T1000 (cell line): Measurements from ENCODE around the gene ZDHHC18.
"Not testable (repeated sequence)": the region's sequence is repeated elsewhere in the genome, so short reads cannot be mapped to it uniquely, and the experiment has no call there.

Source experiments
- DNase-seq: peaks from one replicate; lab custom pipeline; 2025; ENCODE audit warnings: mixed read lengths; lab: John Stamatoyannopoulos, UW

Gene ZDHHC18

DNA sequence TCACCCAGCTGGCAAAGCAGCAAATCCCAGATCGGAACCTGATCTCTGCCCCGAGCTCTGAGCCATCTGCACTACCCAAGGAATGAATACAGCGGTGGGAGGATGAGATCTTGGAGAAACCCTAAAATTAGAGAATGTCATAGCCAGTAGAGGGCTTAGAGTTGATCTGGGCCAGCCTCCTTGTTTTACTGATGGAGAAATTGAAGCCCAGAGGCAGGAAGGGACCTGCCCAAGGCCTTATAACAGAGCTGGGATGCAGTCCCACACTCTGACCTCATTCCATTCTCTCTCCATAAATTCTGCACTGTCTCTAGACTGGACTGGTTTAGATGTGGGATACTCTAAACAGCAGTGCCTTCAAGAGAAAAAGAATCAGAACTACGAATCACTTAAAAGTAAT, 31.7 kb downstream of the ZDHHC18 start:
- DNase-seq, result no peak

DNA sequence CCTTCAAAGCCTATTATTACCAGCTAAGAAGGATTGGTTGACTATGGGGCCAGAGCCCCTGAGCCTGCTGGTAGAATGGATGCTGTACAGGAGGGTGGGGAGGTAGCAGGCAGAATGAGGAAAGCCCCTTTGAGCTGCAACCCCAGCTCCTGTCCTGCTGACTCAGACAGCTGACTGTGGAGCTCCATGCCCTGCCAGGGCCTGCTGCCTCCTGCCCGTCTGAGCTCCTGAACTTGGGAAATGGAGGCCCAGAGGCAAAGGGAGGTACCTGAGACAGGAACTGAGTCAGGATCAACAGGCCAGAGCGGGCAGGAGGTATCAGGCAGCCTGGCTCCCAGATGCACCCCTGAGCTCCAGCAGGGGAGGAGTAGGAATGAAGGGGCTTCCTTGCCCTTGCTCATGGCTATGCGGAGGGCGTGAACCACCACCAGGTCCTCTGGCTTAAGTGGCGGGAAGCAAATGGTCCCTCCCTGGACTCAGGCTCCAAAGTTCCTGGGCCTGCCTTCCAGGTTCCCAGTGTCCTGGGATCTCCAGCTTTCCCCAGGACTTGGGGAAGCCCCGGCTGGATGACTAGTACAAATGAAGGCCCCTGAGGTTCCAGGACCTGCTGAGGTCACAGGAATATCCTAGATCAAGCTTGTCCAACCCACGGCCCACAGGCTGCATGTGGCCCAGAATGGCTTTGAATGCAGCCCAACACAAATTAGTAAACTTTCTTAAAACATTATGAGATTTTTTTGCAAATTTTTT, 32.6 kb downstream of the ZDHHC18 start:
- no peak for DNase-seq

DNA sequence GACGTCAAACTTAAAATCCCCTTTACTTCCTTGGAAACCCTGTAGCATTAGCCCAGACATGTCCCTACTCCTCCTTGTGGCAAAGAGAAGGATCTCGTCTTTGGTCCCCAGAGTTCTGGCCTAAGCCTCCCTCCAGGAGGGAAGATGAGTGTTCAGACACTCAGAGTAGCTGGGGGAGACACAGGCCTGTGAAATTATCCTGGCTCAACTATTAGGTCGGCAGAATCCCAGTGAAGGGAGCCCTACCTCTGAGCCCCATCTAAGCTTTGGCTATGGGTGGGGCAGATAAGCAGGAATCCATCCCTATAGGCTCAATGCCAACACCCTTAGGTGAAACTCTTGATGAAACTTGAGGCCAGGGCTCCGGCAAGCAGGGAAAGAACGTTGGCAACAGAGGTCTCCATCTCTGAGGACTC, 34.8 kb downstream of the ZDHHC18 start:
- peak; percentile 33 for DNase-seq

DNA sequence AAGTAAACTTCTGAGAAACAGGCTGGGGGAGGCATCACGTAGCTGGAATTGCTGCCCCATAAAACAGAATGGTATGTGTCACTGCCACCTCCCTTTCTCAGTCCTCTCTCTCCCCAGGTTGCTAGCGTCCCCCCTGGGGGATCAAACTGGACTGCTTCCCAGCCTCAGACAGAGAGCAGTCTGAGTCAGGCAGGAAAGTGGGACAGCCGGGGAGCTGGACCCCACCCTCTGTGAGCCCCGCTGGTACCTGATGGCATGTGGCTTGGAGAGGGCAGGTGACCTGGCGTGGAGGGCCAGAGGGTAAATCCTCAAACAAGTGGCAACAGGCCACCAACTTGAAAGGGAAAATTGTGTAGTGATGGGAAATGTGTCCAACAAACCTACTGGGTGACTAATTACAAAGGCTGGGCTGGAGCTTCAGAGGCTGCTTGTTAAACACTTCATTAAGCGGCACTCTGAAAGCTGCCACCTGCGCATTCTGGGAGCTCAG, 35.4 kb downstream of the ZDHHC18 start:
- DNase-seq, result peak; percentile 63

DNA sequence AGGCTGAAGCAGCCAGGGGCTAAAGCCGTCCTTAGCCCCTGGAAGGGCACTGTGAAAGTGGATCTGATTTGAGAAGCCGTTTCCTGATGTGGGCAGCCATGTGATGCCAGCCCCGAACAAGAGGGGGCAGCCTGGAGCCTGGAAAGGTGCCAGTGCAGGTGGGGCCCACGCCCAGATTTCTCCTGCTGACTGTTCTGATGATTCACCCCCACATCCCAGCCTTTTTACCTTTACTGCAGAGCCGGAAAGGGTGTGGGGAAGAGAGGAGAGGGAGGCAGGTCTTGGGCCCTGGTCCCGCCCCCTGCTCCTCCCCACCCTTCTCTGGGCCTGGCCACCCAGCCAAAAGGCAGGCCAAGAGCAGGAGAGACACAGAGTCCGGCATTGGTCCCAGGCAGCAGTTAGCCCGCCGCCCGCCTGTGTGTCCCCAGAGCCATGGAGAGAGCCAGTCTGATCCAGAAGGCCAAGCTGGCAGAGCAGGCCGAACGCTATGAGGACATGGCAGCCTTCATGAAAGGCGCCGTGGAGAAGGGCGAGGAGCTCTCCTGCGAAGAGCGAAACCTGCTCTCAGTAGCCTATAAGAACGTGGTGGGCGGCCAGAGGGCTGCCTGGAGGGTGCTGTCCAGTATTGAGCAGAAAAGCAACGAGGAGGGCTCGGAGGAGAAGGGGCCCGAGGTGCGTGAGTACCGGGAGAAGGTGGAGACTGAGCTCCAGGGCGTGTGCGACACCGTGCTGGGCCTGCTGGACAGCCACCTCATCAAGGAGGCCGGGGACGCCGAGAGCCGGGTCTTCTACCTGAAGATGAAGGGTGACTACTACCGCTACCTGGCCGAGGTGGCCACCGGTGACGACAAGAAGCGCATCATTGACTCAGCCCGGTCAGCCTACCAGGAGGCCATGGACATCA, 36.5 kb downstream of the ZDHHC18 start, which contains the start of gene SFN:
Gene SFN (plus strand): TSS at position 369 of the 904 bp plus-strand sequence. CDS start 64 bp downstream, at position 433.
- DNase-seq, result no peak

DNA sequence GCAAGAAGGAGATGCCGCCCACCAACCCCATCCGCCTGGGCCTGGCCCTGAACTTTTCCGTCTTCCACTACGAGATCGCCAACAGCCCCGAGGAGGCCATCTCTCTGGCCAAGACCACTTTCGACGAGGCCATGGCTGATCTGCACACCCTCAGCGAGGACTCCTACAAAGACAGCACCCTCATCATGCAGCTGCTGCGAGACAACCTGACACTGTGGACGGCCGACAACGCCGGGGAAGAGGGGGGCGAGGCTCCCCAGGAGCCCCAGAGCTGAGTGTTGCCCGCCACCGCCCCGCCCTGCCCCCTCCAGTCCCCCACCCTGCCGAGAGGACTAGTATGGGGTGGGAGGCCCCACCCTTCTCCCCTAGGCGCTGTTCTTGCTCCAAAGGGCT, 37.2 kb downstream of the ZDHHC18 start:
- DNase-seq, result no peak

DNA sequence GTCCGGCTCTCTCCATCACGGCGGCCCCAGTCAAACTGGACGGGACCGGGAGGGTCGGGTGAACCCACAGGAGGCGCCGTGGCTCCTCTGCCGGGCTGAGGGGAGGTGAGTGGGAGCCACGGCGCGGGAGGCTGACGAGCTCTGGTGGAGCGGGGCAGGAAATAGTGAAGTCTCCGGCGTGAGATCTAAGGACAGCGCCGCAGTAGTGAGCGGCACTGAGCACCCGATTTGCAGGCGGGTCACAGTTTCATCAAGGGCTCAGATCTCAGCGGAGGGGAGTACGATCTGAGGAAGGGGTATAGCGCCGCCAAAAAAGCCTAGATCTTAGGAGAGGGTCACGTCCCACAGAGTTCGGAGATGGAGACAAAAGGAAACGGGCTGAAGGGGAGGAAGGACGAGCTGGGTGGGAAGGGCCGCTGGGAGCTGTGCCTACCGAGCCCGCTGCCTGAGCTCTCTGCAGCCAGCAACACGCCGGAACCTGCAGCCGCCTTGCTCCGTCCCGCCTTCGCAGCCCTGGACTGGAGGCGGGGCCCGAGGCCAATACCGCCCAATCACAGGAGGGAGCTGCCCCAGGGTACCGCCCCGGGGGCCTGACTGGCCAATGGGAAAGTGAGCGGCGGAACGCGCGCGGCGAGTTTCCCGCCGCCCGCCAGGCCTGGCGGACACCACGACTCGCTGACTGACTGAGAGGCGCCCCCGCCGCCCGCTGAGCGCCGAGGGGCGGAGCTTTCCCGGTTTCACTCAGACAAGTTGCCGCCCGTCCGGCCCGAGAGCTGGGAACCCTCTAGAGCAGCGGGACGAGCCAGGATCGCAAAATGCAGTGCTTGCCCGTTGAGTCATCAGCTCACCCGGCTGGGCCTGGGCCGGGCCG, 38.4 kb downstream of the ZDHHC18 start:
- peak; percentile 98 for DNase-seq

DNA sequence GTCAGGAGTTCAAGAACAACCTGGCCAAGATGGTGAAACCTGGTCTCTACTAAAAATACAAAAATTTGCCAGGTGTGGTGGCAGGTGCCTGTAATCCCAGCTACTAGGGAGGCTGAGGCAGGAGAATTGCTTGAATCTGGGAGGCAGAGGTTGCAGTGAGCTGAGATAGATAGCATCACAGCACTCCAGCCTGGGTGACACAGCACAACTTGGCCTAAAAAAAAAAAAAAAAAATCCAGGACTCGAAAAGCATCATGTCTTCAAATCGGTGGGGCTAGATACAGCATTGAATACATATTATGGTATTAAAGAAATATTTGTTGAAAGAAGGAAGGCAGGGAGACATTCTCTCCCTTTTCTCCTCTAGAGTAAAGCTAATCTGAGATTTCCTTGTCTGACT, 46.6 kb downstream of the ZDHHC18 start:
- DNase-seq, result not testable (repeated sequence)

DNA sequence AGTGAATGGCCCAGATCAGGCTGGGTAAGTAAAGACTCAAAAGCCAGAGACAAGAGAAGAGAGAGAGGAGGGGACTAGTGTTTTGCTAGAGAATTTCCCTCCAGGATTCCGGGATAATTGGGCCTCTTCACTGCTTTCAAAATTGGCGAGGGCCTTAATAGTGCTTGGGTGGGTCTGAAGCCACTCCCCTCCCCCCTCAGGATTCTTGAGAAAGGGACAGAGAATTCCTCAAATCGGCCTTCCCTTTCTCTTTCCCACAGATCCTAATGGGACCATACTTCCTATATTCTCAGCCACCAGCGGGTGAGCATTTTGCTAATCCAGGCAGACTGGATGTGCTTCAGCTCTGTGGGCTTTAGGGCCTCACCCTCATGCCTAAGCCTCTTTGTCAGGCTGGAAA, 48.4 kb downstream of the ZDHHC18 start:
- DNase-seq, result no peak

DNA sequence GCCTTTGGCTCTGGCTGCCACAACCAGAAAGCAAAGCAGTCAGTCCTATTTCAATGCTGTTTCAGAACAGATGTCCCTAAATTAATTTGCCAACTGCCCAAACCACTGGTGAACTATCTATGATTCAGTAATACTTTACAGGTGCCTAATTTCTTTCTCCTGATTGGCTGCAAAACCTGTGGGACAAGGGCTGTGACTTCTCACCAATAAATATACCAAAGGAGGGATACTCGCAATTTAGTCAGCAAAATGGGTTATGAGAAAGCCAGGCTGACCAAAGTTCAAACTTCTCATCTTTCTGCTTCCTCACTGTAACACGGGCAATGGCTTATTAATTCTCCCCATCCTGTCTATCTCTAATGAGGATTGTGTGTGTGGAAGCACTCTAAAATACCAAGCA, 50.8 kb downstream of the ZDHHC18 start:
- DNase-seq, result no peak

DNA sequence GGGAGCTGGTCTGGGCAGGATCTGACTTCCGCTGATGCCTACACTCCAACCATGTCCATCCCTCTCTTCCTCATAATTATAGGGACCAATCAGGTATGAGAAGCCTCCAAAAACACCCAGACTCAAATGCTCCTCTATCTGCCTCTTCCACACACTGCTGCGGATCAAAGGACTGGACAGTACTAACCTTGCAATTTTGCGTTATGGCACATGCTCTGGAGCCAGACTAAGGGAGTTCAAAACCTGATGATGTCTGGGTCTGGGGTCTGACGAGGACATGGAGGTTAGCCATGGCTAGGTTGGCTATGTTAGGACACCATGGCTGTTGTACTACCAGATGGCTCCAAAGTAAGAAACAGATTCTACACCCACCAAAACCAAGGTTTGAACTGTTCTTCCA, 53.3 kb downstream of the ZDHHC18 start:
- no peak for DNase-seq

DNA sequence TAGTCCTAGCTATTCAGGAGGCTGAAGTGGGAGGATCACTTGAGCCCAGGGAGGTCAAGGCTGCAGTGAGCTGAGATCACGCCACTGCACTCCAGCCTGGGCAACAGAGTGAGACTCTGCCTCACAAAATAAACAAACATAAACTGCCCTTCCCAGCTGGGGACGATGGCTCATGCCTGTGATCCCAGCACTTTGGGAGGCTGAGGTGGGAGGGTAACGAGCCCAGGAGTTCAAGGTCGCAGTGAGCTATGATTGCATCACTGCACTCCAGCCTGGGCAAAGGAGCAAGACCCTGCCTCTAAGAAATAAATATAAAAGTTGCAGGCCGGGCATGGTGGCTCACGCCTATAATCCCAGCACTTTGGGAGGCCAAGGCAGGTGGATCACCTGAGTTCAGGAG, 55.1 kb downstream of the ZDHHC18 start:
- not testable (repeated sequence) for DNase-seq

DNA sequence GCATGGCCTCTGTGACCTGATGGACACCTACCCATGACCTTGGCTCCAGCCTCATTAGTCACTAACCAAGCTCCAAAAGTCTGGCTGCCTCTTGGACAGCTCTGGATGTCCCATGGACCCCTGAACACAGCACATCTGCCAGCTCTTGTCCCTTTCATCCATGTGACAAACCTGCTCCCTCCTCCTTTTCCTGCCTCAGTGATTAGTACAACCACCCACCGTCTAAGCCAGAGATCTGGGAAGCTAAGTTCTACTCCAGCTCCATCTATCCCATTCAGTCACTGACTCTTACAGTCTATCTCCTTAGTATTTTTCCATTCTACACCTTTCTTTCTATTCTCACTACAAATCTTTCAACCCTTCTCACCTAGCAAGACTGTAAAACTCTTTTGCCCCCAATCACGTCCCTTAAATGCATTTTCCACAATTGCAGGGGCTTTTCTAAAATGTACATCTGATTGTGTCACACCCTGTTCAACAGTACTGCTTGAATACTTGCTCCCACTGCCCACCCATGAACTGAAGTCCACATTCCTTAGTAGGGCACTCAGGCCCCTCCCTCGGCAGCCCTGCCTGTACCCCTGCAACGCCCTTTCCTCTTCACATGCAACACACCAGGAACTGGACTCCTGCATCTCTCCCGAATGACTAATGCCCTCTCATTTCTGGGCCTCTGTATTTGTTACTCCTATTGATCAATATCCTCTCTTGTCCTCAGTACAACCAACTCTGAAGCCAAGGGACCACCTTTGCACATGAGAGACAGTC, 56.4 kb downstream of the ZDHHC18 start:
- DNase-seq, result no peak

DNA sequence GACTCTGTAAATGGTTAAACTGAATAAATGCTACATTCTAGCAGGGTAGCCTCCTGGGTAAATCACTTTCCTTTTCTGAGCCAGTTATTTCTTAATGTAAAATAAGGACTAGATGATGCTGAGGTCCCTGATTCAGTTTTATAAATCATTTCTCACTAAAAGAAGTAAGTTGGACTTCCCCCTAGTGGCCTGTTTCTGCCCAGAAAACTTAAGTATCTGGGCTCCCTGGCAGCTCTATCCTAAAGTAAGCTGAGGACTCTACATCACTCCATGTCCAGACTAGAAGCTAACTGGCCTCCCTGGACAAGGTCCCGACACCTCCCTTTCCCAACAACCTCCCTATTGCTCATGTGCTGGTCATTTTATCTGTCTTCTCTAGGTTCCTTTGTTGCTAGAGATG, 60.6 kb downstream of the ZDHHC18 start:
- DNase-seq, result no peak

DNA sequence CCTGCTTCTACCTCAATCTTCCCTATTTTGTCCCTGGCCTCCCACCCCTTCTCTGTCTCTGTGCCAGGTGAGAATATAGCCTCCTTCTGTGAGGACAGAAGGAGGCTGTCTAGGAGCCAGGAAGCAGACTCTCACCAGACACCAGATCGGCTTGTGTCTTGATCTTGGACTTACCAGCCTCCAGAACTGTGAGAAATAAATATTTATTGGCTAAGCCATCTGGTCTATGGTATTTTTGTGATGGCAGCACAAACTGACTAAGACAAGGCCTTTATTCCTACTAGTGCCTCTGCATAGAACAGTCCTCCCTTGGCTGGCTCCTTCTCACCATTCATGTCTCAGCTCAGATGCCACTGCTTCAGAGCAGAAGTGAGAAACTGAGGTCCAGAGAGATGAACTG, 61.7 kb downstream of the ZDHHC18 start:
- DNase-seq, result no peak

DNA sequence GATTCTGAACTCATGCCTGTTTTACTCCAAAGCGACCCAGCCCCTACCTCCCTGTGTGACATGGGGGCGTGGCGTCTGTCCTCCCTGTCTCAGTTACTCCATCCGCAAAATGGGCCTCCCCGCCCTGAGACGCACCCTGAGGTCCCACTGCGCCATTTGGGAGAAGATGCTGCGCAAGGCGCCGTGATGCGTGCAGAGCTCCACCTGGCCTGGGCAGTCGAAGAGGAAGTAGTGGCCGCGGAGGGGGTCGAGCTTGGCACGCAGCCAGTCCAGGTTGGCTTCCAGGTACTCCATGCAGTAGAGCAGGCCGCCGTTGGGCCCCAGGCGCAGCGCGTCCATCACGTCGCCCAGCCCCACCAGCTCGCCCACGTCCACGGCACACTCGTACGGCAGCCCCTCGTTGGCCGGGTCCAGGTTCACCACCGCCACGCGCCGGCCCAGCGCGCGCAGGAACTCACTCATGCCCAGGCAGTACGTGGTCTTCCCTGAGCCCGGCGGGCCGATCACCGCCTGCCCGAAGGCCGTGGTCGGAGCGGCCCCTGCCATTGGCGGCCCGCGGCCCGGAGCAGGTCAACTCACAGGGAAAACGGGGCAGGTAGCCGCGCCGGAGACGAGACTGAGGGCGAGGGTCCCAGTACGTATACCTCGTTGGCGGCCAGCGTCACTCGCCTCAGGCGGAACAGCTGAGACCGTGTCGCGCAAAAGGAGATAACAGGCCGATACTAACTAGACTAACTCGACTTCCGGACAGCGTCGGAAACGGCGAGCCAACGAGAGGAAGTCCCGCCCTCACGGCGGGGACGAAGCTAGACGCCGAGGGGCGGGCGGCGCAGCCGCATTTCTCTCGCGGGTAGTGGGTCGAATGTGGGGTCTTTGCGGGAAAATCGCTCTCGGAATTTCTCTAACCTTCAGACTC, 63.3 kb downstream of the ZDHHC18 start, which contains the start of gene GPN2:
Gene GPN2 (minus strand): TSS at position 733 of the 916 bp plus-strand sequence. CDS start 187 bp downstream, at position 546.
- peak; percentile 40 for DNase-seq

DNA sequence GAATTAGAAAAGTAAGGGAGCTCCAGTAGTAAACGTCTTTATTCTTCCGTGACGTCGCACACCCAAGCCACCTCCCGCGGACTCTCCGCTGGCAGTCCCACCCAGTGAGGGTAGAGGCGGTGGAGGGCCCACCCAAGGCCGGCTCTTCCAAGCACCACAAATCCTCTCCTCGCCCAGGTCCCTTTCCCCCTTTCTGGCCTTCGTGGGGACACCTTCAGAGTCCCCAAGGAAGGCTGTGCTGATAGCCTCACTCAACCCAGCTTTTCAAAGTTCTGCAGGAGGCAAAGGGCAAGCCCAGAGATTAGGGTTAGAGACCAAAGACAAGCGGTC, 63.9 kb downstream of the ZDHHC18 start:
- no peak for DNase-seq

DNA sequence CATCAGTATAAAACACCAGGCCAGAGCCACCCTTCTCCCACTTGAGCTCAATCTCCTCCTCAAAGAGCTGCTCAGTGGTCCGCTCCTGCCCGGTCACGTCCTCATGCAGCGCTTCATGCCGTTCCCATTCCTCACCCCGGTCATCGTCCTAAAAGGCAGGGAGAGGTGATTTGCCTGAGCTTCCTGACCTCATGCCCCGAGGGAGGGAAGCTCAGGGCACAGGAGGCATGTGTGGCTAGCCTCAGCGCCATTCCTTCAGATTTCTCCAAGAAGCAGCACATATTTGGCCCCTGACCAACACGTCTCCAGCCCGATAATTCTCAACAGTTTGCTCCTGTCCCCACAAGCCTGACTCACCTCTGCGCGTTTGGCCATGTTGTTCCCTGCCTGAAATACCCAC, 67.8 kb downstream of the ZDHHC18 start:
- DNase-seq, result no peak

DNA sequence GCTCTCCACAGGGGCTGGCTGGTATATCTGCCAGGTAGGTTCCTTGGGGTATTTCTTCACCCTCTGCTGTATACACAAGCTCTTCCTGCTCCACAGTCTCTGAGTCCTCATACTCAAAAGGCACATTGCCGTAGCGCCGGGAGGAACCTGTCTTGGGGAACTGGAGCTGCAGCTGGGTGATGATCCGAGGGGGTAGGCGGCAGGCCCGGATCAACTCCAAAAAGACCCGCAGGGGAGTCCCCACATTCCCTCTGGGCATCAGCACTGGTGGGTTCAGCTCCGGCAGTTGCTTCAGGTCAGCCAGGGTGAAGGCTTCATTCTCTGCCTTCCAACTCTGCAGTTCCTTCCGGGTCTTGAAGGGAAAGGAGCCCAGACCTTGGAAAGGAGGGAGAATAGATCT, 70.9 kb downstream of the ZDHHC18 start:
- DNase-seq, result no peak
